ENCODE results near the gene MYF6. TPM values are rescaled to one million over a fixed set of nuclear protein-coding genes. Genes with fewer than 3 reads are reported as not detected.

Gene MYF6
- total RNA-seq, 1 donor from 2014 or later, result not detected

DNA sequence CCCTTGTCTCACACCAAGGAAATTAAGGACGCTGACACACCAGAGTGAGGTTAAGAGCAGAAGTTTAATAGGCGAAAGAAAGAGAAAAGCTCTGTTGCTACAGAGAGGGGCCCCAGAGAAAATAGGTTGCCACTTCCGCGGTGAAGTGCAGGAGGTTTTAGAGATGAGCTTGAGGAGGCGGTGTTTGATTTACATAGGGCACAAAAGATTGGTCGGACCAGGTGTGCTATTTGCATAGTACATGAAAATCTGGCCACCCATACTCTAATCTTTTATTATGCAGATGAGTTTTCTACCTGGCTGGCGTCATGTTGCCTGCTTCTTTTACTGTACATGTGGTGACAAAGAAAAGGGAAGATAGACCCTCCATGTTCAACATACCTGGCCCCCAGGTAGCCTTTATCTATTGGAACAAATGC lies 23.3 kb upstream of the MYF6 start:
- Mint-ChIP-seq H3K4me3 (no peak overlapping the region), H3K9me3 (no peaks in the 10 kb centered on the region)

DNA sequence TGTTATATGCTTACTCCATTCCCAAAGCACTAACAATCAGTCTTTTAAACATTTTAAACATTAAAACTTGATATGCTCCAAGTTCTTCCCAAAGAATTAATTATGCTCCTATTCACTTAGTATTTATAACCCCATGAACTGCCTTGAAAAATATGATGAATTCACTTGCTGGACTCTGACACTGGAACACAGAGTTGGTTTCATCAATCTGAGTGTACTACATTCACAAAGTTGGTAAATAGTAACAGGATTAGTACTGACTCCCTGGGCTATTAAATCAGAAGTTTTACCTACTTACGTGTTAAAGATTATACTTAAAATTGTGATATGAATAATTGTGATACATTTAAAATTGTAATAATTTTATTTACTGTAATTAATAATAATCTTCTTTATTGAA lies 17.3 kb upstream of the MYF6 start:
- ChIA-PET POLR2A (no interaction called here), CTCF (no interaction called here)
- Mint-ChIP-seq H3K4me1 (no peaks in the 10 kb centered on the region), H3K4me3 (no peak overlapping the region), H3K9me3 (no peaks in the 10 kb centered on the region), H3K36me3 (ENCODE audit: low read depth) (no peaks in the 10 kb centered on the region), H3K27me3 (no peaks in the 10 kb centered on the region), H3K27ac (no peak overlapping the region)
- DNase-seq (no peak), ATAC-seq (ENCODE audit: low read depth) (no peak)
- TF ChIP-seq, protein P1, sequence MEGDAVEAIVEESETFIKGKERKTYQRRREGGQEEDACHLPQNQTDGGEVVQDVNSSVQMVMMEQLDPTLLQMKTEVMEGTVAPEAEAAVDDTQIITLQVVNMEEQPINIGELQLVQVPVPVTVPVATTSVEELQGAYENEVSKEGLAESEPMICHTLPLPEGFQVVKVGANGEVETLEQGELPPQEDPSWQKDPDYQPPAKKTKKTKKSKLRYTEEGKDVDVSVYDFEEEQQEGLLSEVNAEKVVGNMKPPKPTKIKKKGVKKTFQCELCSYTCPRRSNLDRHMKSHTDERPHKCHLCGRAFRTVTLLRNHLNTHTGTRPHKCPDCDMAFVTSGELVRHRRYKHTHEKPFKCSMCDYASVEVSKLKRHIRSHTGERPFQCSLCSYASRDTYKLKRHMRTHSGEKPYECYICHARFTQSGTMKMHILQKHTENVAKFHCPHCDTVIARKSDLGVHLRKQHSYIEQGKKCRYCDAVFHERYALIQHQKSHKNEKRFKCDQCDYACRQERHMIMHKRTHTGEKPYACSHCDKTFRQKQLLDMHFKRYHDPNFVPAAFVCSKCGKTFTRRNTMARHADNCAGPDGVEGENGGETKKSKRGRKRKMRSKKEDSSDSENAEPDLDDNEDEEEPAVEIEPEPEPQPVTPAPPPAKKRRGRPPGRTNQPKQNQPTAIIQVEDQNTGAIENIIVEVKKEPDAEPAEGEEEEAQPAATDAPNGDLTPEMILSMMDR (IDR thresholded peaks at IDR 0.05), result no peak
- intact Hi-C loops (cut with micrococcal nuclease), result no loop called here

More for the DNA sequence above, 23.3 kb upstream of the MYF6 start:
- CTCF ChIA-PET, result no interaction called here
- TF ChIP-seq, protein P1 (IDR thresholded peaks at IDR 0.05), result no peak
- Mint-ChIP-seq H3K27ac (no peak overlapping the region), H3K36me3 (ENCODE audit: low read depth) (no peaks in the 10 kb centered on the region), H3K4me1 (no peaks in the 10 kb centered on the region), H3K27me3 (no peaks in the 10 kb centered on the region)
- DNase-seq (no peak), ATAC-seq (ENCODE audit: low read depth) (no peak)
- POLR2A ChIA-PET, result no interaction called here
- intact Hi-C loops (cut with micrococcal nuclease), result no loop called here

DNA sequence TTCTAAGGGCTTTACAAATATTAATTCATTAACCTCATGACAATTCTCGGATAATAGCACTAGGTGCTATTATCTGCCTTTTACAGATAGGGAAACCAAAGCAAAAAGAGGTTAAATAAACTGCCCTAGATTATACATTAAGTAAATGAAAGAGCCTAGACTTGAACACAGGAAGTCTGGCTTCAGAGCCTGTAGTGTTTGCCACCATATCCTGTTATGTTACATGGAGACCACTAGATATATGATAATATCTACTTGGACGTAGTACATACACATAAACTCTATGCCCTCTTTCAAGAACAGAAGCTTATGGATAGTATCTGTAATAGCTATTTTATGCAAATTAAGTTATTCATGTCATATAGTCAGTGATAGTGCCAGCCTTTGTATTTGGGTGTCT lies 16.9 kb upstream of the MYF6 start:
- intact Hi-C loops (cut with micrococcal nuclease), result no loop called here
- ChIA-PET CTCF (no interaction called here), POLR2A (no interaction called here)
- H3K36me3 Mint-ChIP-seq (ENCODE audit: low read depth), result no peaks in the 10 kb centered on the region
- ATAC-seq (ENCODE audit: low read depth), result no peak
- no peaks in the 10 kb centered on the region for H3K4me1 Mint-ChIP-seq
- no peak overlapping the region for H3K4me3 Mint-ChIP-seq
- no peak overlapping the region for H3K27ac Mint-ChIP-seq
- no peak for DNase-seq
- TF ChIP-seq, protein P1 (IDR thresholded peaks at IDR 0.05), result no peak
- no peaks in the 10 kb centered on the region for H3K27me3 Mint-ChIP-seq
- H3K9me3 Mint-ChIP-seq, result no peaks in the 10 kb centered on the region

DNA sequence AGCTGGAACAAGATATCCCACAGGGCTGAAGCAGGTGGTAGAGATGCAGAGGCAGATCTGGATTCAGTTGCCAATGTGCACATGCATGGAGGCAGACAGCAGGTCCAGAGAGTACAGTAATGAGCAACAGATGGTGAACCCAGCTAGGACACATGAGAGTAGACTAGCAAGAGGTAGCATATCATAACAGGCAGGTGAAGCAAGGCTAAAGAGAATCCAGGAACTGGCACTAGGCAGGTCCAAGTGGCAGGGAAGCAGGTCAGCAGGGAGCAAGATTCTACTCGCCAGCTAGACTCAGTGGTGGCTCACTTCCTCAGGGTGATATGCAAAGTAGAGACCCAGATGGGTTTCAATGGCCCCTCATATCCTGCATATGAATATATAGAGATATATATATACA lies 15.3 kb upstream of the MYF6 start:
- ChIA-PET CTCF (no interaction called here), POLR2A (no interaction called here)
- no peaks in the 10 kb centered on the region for H3K36me3 Mint-ChIP-seq (ENCODE audit: low read depth)
- H3K27ac Mint-ChIP-seq, result no peak overlapping the region
- no peaks in the 10 kb centered on the region for H3K9me3 Mint-ChIP-seq
- intact Hi-C loops (cut with micrococcal nuclease), result no loop called here
- H3K4me1 Mint-ChIP-seq, result no peaks in the 10 kb centered on the region
- no peaks in the 10 kb centered on the region for H3K27me3 Mint-ChIP-seq
- no peak for ATAC-seq (ENCODE audit: low read depth)
- TF ChIP-seq, protein P1 (IDR thresholded peaks at IDR 0.05), result no peak
- H3K4me3 Mint-ChIP-seq, result no peak overlapping the region
- no peak for DNase-seq

DNA sequence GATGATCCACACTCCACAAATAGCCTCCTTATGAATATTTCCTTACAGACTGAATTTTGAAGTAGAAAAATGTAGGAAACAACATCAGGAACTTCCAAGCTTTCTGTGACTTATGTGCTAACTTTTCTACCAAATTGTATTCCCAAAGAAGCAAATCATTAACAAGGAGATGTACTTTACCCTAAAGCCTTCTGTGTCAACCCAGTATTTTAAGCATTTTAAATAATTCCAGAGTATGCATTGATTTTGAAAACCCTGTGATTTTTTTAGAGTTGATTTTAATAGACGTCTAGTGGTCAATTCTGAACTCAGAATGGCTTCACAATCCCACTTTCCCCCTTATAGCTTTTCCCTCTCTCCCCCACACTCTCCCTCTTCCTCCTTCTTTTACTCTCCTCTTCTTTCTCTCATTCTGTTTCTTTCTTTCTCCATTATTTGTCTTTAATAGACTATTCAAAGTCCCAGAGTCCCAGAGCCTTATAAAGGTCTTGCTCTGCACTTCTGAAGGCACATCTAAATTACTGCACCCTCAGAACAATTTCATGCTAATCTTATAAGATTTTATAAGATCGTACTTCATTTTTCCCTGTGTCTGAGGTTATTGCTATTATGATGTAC lies 10.1 kb upstream of the MYF6 start:
- Mint-ChIP-seq H3K9me3 (peaks cover 2% of the 10 kb centered on the region), H3K27ac (no peak overlapping the region), H3K27me3 (no peaks in the 10 kb centered on the region), H3K36me3 (ENCODE audit: low read depth) (no peaks in the 10 kb centered on the region), H3K4me1 (no peaks in the 10 kb centered on the region), H3K4me3 (no peak overlapping the region)
- ATAC-seq (ENCODE audit: low read depth) (no peak), DNase-seq (no peak)
- ChIA-PET CTCF (no interaction called here), POLR2A (no interaction called here)
- intact Hi-C loops (cut with micrococcal nuclease), result no loop called here
- TF ChIP-seq, protein P1 (IDR thresholded peaks at IDR 0.05), result no peak
